Mammary epithelial cell (primary cell): ENCODE results near the gene DOCK2.

Source experiments
- EZH2 ChIP-seq: IDR thresholded peaks from 2 replicates; pipeline ENCODE4 v1.6.1; 2012; ENCODE audit warnings: low read length, inconsistent platforms, borderline replicate concordance
- TF ChIP-seq, protein P1 (sequence below), 2 donors: IDR thresholded peaks in 1 of 2; conservative IDR thresholded peaks in 1 of 2; 2 replicates each; pipeline ENCODE4 v1.5.1; 2011 to 2012; ENCODE audit warnings: inconsistent platforms in 2 of 2, low read length in 2 of 2, mild to moderate bottlenecking in 2 of 2, control low read depth in 1 of 2, low read depth in 1 of 2; ENCODE audit not compliant: insufficient read depth in 1 of 2; ENCODE audit errors: extremely low read depth in 1 of 2

DNA sequence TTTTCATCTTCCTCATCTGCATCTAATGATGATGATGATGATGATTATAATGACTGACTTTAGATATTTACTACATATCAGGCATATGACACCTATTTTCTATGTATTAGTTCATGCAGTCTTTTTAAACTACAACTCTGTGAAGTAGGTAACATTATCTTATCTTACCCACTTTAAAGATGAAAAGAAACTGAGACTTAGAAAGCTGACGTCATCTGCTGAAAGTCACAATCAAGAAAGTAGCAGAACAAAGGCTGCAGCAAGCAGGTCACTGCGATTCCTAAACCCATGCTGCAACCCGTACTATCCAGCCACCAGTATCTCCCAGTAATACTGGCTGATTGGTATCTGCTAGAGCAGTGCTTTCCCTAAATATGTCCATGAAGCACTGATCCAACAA, 383.3 kb downstream of the DOCK2 start:
- TF ChIP-seq EZH2: no peak
- TF ChIP-seq, protein P1, sequence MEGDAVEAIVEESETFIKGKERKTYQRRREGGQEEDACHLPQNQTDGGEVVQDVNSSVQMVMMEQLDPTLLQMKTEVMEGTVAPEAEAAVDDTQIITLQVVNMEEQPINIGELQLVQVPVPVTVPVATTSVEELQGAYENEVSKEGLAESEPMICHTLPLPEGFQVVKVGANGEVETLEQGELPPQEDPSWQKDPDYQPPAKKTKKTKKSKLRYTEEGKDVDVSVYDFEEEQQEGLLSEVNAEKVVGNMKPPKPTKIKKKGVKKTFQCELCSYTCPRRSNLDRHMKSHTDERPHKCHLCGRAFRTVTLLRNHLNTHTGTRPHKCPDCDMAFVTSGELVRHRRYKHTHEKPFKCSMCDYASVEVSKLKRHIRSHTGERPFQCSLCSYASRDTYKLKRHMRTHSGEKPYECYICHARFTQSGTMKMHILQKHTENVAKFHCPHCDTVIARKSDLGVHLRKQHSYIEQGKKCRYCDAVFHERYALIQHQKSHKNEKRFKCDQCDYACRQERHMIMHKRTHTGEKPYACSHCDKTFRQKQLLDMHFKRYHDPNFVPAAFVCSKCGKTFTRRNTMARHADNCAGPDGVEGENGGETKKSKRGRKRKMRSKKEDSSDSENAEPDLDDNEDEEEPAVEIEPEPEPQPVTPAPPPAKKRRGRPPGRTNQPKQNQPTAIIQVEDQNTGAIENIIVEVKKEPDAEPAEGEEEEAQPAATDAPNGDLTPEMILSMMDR (conservative IDR thresholded peaks at IDR 0.05 in 1 of 2, IDR thresholded peaks at IDR 0.05 in 1 of 2; ENCODE audit: extremely low read depth in 1 of 2, insufficient read depth in 1 of 2, low read depth in 1 of 2, low read length in 2 of 2): no peak
